Stimulated activated CD4-positive, alpha-beta T cell treated with anti-CD3 and anti-CD28 coated beads, Interleukin-4, amount 100 ng/mL, for 1 hour (primary cell): ENCODE results near the gene CXCL14.

Experiments used
- DNase-seq: peaks from one replicate; pipeline ENCODE4 v3.0.0-alpha.2; 2020

The CXCL14 gene, protein sequence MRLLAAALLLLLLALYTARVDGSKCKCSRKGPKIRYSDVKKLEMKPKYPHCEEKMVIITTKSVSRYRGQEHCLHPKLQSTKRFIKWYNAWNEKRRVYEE

GRCh38 chr5:135578685-135579341 lies at the start of gene CXCL14:
Gene CXCL14 (minus strand): TSS chr5:135578991. CDS start chr5:135578778, 213 bp downstream.
- no peak for DNase-seq

DNA sequence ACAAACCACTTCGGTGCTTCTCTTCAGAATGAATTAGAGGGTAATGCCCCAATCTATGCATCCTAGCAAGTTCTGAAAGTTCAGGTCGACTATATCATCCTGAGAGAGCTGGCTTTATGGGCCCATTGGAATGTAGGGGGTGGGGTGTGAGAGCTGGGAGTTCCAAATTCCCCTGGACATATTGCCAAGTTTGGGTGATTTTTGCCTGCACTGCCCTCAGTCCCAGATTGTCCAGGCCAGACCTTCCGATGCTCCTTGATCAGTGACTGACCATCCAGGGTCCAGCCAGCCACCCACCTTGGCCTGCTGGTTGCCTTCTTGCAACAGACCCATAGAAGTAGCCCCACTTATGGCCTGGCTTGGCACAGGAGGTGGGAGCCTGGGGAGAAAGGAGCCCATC lies 47.8 kb upstream of the CXCL14 start:
- no peak for DNase-seq

DNA sequence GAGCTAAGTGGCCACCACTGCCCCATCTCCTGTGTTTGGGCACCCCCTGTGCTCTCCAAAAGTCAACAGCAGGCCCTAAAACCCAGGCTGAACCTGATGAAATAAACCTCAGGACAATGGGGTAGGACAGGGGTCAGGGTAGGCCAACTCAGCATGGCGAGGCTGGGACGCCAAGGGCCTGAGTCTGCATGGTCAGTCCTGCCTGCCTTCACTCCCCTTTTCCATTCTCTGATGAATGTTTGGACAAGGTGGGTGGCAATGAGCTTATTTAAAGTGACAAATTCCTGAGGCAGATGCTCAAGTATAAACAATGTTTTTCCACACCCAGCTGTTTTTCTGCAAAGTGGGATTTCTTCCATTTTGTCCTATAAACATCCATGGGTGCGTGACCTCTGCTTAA lies 47.2 kb upstream of the CXCL14 start:
- DNase-seq = no peak

DNA sequence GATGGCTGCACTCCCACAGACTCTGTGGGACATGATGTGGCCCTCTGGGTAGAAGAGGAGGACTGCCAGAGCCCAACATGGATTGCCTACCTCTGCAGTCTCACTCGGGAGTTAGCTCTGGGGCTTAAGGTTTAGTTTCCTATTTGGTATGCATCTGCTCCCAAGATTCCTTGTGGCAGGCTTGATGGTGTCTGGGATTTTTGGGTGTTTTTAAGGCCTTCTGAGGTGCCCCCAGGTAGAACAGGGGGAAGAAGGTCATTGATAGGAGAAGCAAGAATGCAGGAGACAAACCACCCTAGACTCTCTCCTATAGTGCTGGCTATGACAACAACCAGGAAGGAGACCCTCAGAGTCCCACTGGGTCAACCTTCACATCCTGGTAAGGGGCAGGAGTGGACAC lies 46.7 kb upstream of the CXCL14 start:
- DNase-seq = no peak

DNA sequence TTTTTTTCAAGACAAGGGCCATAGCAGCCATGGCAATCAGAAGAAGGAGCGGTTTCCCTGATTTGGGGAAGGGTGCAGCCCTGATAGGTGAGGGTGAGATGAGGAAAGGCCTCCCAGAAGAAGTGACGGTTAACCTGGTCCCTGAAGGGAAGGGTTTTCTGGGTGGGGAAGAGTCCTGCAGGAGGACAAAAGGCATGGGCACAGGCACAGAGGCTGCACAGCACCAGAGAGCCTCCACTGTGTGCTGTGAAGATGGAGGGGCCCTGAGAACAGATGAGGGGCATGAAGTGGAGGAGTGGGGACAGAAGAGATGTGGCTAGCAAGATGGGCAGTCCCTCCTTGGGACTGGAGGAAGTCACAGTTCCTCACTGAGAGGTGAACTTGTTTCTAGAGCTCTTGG lies 46.3 kb upstream of the CXCL14 start:
- no peak for DNase-seq

- no peak for DNase-seq
These were observed 44.5 kb upstream of the CXCL14 start for GRCh38 chr5:135623186-135623715.

- no peak for DNase-seq
These were observed 36.9 kb upstream of the CXCL14 start for GRCh38 chr5:135615581-135616260.

- no peak for DNase-seq
These were observed 36.4 kb upstream of the CXCL14 start for GRCh38 chr5:135615171-135615570.

- DNase-seq = no peak
These were observed 31.2 kb upstream of the CXCL14 start for GRCh38 chr5:135609981-135610380.

DNA sequence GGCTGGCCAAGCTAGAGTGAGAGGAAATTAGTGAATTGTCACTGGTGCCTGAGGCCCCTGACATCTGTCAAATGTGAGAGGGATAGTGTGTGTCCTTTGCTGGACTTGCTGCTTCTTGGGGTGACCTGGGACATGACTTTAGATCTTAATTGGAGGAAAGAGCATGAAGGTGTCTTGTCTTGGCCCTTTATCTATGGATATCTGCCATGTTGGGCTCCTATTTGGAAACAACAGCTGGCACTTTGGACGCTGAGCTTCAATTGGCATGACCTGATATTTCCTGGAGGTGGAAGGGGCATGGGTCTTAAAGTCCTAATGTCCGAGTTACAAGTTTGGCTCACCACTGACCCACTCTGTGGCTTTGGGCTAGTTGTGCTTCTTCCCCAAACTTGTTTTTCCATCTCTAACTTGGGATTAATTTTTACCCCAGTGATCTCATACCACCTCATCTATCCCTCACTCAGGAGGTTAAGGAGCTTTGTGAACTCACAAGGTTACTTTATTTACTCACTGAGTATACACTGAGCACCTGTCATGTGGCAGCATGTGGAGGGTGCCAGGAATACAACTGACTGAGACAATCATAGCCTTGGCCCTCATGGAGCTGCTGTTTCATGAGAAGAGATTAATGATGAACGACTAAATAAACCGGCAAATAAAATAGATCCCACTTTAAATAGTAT lies 30.1 kb upstream of the CXCL14 start:
- DNase-seq = no peak

GRCh38 chr5:135608361-135608760 lies 29.6 kb upstream of the CXCL14 start:
- no peak for DNase-seq

- no peak for DNase-seq
These were observed 27.6 kb upstream of the CXCL14 start for GRCh38 chr5:135606431-135606830.

DNA sequence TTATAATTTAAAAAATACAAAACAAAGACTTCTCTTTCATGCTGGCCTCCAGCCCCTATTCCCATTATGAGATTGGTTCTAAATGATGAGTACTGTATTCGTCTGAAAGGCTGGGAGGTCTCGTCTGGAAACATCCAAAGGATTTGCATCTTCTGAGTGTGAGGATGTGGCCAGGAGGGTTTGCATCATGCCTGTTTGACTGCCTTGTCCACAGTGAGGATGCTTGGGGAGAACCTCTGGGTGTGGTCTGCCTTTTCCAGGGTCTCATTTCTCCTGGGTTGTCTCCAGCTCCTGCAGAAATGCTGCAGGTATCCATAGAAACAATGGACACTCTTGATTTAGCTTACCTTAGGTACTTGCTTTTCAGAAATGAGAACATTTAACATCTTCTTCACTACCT lies 26.4 kb upstream of the CXCL14 start:
- DNase-seq = no peak

- DNase-seq = no peak
These were observed 25.3 kb upstream of the CXCL14 start for GRCh38 chr5:135604056-135604455.

DNA sequence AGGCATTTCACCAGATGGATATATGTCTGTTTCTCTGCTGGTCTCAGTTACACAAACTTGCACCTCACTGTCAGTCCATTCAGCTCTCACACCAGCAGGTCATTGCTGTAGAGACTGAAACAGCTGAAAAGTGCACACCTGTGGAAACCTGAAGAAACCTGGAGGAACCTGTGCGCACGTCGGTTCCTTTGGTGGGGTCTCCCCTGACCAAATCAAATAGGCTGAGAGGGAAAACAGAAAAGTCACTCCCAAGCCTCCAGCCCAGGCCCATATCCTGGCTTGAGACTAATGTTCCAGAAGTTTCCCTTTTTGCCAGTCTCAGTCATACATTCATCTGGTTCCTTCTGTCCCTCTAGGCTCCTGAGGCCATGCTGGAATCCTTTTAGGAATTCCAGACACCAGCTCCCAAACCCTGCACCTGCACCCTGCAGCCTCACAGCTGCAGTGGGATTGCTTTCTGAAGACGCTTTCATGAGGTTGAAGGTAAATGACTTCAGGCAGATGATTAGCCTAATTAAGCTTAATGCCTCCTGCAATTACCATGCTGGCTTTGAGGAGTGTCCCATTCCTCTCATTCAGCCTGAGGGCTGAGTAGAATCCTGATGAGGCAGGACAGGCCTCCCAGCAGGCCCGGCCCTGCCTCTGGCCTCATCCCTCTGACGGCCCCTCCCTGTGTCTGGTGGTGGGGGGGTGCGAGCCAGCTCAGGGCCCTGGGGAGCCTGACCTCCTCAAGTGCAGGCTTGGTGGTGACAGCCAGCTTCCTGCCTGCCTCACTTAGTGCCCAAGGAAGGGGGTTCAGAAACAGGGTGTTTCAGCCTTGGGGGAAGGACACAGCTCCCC lies 24.3 kb upstream of the CXCL14 start:
- DNase-seq = no peak

GRCh38 chr5:135601466-135601865 lies 22.7 kb upstream of the CXCL14 start:
- DNase-seq = no peak

DNA sequence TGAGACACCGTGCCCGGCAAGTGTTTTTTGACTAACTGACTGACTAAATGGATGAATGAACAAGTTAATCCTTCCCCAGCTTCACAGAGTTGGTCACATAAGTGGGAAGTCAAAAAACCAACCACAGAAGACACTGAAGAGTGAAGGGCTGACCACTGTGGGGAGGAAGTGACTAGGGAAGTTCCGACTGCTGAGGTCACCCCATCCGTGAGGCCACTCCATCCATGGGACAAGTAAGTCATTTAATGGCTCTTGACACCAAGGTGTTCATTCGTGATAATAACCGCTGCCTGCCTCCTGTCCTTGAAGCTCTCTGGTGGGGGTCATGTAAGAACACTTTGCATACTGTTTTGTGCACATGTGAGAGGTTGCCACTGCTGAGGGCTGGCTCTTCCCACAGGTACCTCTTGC lies 22.2 kb upstream of the CXCL14 start:
- DNase-seq = no peak

- DNase-seq = no peak
These were observed 21.4 kb upstream of the CXCL14 start for GRCh38 chr5:135600152-135600570.

DNA sequence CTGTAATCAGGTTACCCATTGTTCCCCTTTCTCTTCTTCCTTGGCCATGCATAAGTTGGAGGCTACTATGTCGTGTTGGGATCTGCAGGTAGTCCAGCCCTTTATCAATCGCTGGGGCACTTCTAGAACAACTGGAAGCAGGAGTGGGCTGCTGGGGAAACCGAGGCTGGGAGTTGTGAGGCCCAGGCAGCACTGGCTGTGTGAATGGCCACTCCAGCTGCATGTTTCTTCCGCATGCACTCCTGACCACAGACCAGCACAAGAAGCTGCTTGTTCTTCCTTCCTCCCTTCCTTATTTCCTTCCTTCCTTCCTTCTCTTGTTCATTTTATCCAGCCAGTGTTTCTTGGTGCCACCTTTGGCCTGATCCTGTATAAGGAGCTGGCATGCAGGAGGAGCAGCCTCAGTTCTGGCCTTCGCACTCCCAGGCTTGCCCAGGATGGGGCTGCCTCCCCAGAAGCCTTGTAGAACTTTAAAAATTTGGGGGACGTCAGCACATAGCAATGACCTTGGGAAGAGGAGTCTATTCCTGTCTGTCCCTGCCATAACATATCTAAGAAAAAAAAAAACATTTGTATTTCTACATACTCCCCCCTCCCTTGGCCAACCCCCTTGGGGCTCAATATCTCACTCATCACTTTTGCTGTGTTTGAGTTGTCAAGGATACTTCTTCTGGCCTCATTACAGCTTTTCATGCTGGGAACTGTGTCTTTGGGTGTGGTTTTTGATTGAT lies 20.8 kb upstream of the CXCL14 start:
- DNase-seq = no peak

GRCh38 chr5:135598691-135599395 lies 20.1 kb upstream of the CXCL14 start:
- no peak for DNase-seq

DNA sequence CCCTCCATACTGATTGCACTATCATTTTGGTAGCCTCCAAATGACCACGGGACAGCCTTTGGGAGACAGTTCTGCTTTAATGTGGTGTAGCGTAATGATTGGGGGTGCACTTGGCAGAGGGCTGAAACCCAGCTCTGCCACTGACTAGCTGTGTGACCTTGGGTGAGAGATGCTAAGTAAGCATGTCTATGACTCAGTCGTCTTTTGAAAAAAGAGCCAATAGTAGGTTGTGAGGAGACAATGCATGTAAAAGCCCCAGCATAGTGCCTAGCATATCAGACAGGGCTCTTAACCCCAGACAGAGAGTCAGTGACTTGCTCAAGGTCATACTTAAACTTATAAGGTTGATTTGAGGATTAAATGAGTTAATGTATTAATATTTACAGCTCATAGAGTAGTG lies 18.0 kb upstream of the CXCL14 start:
- no peak for DNase-seq
